ENCODE data around the gene CYP4F12.

CYP4F12 gene, protein sequence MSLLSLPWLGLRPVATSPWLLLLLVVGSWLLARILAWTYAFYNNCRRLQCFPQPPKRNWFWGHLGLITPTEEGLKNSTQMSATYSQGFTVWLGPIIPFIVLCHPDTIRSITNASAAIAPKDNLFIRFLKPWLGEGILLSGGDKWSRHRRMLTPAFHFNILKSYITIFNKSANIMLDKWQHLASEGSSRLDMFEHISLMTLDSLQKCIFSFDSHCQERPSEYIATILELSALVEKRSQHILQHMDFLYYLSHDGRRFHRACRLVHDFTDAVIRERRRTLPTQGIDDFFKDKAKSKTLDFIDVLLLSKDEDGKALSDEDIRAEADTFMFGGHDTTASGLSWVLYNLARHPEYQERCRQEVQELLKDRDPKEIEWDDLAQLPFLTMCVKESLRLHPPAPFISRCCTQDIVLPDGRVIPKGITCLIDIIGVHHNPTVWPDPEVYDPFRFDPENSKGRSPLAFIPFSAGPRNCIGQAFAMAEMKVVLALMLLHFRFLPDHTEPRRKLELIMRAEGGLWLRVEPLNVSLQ

DNA sequence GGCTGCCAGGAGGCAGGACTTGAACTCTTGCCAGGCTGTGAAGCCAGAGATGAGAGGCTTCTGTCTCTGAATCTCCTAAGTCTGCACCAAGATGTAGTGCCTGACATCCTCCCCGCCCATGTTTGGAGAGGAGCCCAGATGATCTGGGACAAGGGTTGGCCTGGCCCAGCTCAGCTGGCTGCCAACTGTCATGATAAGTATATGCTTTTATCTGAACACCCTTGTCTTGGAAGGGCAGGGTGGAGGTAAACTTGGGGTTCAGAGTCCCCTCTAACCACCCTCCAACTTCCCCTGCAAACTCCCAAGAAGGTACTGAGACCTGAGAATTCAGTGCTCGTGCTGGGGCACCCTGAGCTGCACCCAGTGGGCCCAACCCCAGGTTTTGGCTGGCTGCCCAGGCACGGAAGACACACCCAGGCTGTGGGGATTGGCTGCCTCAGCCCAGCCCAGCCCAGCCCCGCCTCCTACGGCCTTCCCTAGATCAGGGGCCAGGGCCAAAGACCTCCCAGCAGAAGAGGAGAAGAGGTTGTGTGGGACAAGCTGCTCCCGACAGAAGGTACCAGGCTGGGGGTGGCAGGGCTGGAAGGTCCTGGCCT lies at the start of gene CYP4F12:
Gene CYP4F12 (plus strand): TSS at position 508 of the 596 bp plus-strand sequence. CDS start 443 bp downstream, outside the sequence.
- Histone ChIP-seq H3K9ac (ENCODE audit: low read length in 5 of 5) (peak within 1 kb of the TSS in 4 of 5 donors; percentile 38 to 48 (median 42)), H3K36me3 (ENCODE audit: control insufficient read depth in 5 of 5, insufficient read depth in 5 of 5, low read length in 5 of 5) (peaks cover 0 to 4% (median 0%) of the 10 kb centered on the region in 5 donors), H3K9me3 (ENCODE audit: control insufficient read depth in 5 of 5, low read length in 5 of 5) (no peaks in the 10 kb centered on the region), H3K4me1 (ENCODE audit: control insufficient read depth in 5 of 5, insufficient read depth in 5 of 5, low read length in 5 of 5) (peaks cover 0 to 39% (median 20%) of the 10 kb centered on the region in 5 donors), H3K4me3 (ENCODE audit: low read depth in 1 of 5, low read length in 5 of 5) (peak within 1 kb of the TSS; percentile 57 to 71 (median 61)), H3K27me3 (ENCODE audit: control insufficient read depth in 5 of 5, insufficient read depth in 4 of 5, low read length in 5 of 5) (peaks cover 0 to 4% (median 0%) of the 10 kb centered on the region in 5 donors), H3K27ac (ENCODE audit: low read depth, low read length) (peak within 1 kb of the TSS; percentile 48)

DNA sequence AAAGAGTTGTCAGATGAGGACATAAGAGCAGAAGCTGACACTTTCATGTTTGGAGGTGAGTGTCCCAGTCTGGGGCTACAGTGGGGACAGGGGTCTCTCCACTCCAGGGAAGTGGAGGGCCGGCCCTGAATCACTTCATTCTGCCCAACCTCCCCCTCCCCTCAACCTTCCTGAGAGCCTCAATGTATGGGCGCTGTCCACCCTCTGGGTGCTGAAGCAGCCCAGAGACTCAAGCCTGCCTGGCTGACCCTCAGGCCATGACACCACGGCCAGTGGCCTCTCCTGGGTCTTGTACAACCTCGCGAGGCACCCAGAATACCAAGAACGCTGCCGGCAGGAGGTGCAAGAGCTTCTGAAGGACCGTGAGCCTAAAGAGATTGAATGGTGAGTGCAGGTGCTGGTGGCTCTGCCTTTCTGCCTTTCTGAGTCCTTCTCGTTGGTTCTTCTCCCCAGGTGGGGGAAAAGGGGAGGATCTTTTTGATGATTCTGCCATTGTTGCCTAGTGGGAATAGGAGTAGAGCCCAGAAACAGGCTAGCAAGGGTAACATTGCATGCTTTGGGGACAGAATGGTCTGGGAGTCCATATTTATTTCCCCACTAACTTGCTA lies 49.1 kb upstream of the CYP4F12 start:
- Histone ChIP-seq H3K9me3 (ENCODE audit: control insufficient read depth in 5 of 5, low read length in 5 of 5) (no peaks in the 10 kb centered on the region), H3K4me1 (ENCODE audit: control insufficient read depth in 5 of 5, insufficient read depth in 5 of 5, low read length in 5 of 5) (no peaks in the 10 kb centered on the region), H3K4me3 (ENCODE audit: low read depth in 1 of 5, low read length in 5 of 5) (no peak overlapping the region), H3K27ac (ENCODE audit: low read depth, low read length) (no peak overlapping the region), H3K27me3 (ENCODE audit: control insufficient read depth in 5 of 5, insufficient read depth in 4 of 5, low read length in 5 of 5) (peaks cover 2 to 23% (median 8%) of the 10 kb centered on the region in 5 donors), H3K36me3 (ENCODE audit: control insufficient read depth in 5 of 5, insufficient read depth in 5 of 5, low read length in 5 of 5) (no peaks in the 10 kb centered on the region), H3K9ac (ENCODE audit: low read length in 5 of 5) (no peak overlapping the region)

DNA sequence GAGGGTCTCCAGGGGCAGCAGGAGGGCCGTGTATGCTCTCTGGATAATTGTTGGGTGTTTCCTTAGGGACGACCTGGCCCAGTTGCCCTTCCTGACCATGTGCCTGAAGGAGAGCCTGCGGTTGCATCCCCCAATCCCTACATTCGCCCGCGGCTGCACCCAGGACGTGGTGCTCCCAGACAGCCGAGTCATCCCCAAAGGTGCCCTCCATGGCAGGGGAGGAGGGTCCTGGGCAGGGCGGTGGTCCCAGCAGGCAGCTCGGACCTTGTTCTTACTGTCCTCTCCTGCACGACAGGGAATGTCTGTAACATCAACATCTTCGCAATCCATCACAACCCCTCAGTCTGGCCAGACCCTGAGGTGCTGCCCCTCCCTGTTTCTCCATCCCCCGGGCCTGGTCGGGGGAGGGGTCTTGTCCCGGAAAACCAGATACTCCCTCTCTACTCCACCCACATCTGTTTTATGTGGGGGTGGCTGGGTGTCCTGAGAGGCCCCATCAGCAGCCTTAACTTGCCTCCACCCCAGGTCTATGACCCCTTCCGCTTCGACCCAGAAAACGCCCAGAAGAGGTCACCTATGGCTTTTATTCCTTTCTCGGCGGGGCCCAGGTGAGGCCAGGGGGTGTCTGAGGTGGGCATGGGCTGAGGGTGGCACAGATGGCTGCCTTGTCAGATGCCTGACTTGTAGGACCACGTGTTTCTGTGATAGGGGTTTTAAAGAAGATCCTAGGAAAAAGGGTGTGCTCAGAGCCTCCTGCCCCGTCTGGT lies 44.5 kb upstream of the CYP4F12 start:
- Histone ChIP-seq H3K27me3 (ENCODE audit: control insufficient read depth in 5 of 5, insufficient read depth in 4 of 5, low read length in 5 of 5) (peaks cover 2 to 15% (median 6%) of the 10 kb centered on the region in 5 donors), H3K4me3 (ENCODE audit: low read depth in 1 of 5, low read length in 5 of 5) (no peak overlapping the region), H3K36me3 (ENCODE audit: control insufficient read depth in 5 of 5, insufficient read depth in 5 of 5, low read length in 5 of 5) (no peaks in the 10 kb centered on the region), H3K9me3 (ENCODE audit: control insufficient read depth in 5 of 5, low read length in 5 of 5) (no peaks in the 10 kb centered on the region), H3K4me1 (ENCODE audit: control insufficient read depth in 5 of 5, insufficient read depth in 5 of 5, low read length in 5 of 5) (peaks cover 0 to 3% (median 2%) of the 10 kb centered on the region in 5 donors), H3K9ac (ENCODE audit: low read length in 5 of 5) (no peak overlapping the region), H3K27ac (ENCODE audit: low read depth, low read length) (no peak overlapping the region)

DNA sequence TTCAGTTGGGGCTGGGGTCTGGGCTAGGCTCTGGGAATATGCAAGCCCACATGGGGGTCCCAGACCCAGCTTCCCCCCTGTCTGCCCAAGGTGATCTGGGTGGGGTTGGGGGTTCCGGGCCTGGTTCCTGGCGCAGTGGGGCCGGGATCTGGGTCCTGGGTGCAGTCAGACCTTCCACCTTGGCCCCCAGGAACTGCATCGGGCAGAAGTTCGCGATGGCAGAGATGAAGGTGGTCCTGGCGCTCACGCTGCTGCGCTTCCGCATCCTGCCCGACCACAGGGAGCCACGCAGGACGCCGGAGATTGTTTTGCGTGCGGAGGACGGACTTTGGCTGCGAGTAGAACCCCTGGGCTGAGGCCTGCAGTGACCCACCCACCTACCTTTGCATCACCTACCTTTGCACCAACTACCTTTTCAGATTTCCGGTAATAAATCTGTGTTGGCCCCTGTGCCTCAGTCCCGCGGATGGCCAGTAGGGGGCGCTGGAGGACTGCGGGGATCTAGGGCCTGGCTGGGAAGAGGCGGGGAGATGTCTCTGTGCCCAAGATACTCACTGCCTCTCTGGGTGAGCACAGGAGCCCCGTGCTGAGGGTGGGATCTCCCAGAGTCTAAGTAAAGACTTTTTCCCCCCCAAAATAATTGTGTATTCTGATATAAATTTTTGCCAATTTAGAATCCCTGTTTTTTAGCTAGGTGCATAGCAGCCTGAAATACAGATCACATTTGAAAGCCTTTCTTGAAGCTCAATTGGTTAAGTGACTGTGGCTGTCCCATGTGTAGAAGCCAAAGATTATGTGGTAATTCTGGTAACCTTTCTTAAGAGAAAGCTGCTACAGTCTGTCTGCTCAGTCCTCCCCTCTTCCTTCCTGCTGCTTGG lies 43.6 kb upstream of the CYP4F12 start:
- Histone ChIP-seq H3K4me3 (ENCODE audit: low read depth in 1 of 5, low read length in 5 of 5) (no peak overlapping the region), H3K4me1 (ENCODE audit: control insufficient read depth in 5 of 5, insufficient read depth in 5 of 5, low read length in 5 of 5) (peaks cover 0 to 3% (median 2%) of the 10 kb centered on the region in 5 donors), H3K27me3 (ENCODE audit: control insufficient read depth in 5 of 5, insufficient read depth in 4 of 5, low read length in 5 of 5) (peaks cover 0 to 12% (median 6%) of the 10 kb centered on the region in 5 donors), H3K36me3 (ENCODE audit: control insufficient read depth in 5 of 5, insufficient read depth in 5 of 5, low read length in 5 of 5) (no peaks in the 10 kb centered on the region), H3K9me3 (ENCODE audit: control insufficient read depth in 5 of 5, low read length in 5 of 5) (no peaks in the 10 kb centered on the region), H3K27ac (ENCODE audit: low read depth, low read length) (no peak overlapping the region), H3K9ac (ENCODE audit: low read length in 5 of 5) (no peak overlapping the region)

DNA sequence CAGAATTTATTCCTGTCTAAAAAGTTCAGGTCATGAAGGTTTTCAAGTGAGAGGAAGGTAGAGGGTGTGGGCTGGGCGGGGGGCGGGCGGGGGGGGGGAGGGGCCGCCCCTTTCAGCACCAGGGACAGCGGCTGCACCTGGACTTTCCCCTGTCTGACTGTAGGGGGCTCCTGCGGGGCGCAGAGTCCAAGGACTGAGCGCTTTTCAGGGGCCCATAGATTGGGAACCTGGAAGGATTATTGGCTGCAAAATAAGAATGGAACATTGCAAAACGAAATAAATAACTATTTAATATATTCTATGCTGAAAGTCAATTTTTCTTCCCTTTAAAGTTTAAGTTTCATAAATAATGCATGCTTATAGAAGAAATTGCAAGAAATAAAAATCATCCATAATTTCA lies 41.1 kb upstream of the CYP4F12 start:
- H3K4me1 ChIP-seq (ENCODE audit: control insufficient read depth in 5 of 5, insufficient read depth in 5 of 5, low read length in 5 of 5), result peaks cover 0 to 3% (median 2%) of the 10 kb centered on the region in 5 donors
- no peaks in the 10 kb centered on the region for H3K36me3 ChIP-seq (ENCODE audit: control insufficient read depth in 5 of 5, insufficient read depth in 5 of 5, low read length in 5 of 5)
- no peak overlapping the region for H3K4me3 ChIP-seq (ENCODE audit: low read depth in 1 of 5, low read length in 5 of 5)
- no peak overlapping the region for H3K9ac ChIP-seq (ENCODE audit: low read length in 5 of 5)
- H3K27ac ChIP-seq (ENCODE audit: low read depth, low read length), result no peak overlapping the region
- H3K27me3 ChIP-seq (ENCODE audit: control insufficient read depth in 5 of 5, insufficient read depth in 4 of 5, low read length in 5 of 5), result peaks cover 5 to 14% (median 8%) of the 10 kb centered on the region in 5 donors
- H3K9me3 ChIP-seq (ENCODE audit: control insufficient read depth in 5 of 5, low read length in 5 of 5), result no peaks in the 10 kb centered on the region

DNA sequence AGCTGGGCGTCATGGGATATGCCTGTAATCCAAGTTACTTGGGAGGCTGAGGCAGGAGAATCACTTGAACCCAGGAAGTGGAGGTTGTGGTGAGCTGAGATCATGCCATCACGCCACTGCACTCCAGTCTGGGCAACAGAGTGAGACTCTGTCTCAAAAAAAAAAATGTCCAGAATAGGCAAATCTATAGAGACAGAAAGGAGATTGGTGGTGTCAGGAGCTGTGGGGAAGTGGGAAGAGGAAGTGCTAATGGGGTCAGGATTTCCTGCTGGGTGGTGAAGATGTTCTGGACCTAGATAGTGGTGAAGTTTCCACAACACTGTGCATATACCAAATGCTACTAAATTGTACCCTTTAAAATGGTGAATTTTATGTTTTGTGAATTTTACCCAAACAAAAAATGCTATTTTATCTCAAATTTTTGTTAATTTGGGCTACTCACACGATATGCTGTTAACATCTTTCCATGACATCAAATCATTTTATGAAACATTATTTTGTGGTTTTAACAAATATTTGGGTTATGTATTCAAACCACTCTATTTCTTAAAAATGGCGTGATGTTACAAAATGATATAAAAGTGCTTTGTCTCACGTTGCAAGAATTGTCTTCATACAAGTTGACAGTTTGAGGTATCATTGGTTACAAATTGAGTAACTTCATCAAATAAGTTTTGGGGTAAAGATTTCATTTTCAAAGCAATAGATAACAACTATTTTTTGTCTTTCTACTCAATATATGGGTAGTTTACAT lies 39.6 kb upstream of the CYP4F12 start:
- H3K36me3 ChIP-seq (ENCODE audit: control insufficient read depth in 5 of 5, insufficient read depth in 5 of 5, low read length in 5 of 5), result no peaks in the 10 kb centered on the region
- H3K9me3 ChIP-seq (ENCODE audit: control insufficient read depth in 5 of 5, low read length in 5 of 5), result no peaks in the 10 kb centered on the region
- H3K27ac ChIP-seq (ENCODE audit: low read depth, low read length), result no peak overlapping the region
- no peak overlapping the region for H3K9ac ChIP-seq (ENCODE audit: low read length in 5 of 5)
- H3K4me3 ChIP-seq (ENCODE audit: low read depth in 1 of 5, low read length in 5 of 5), result no peak overlapping the region
- H3K4me1 ChIP-seq (ENCODE audit: control insufficient read depth in 5 of 5, insufficient read depth in 5 of 5, low read length in 5 of 5), result peaks cover 0 to 3% (median 2%) of the 10 kb centered on the region in 5 donors
- H3K27me3 ChIP-seq (ENCODE audit: control insufficient read depth in 5 of 5, insufficient read depth in 4 of 5, low read length in 5 of 5), result peaks cover 2 to 13% (median 8%) of the 10 kb centered on the region in 5 donors

DNA sequence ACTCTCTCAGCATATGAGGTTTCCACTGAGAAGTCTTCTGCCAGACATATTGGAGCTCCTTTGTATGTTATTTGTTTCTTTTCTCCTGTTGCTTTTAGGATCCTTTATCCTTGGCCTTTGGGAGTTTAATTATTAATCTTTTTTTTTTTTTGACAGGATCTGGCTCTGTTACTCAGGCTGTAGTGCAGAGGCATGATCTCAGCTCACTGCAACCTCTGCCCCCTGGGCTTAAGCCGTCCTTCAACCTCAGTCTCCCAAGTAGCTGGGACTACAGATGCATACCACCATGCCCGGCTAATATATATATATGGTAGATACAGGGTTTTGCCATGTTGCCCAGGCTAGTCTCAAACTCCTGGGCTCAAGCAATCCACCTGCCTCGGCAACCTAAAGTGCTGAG lies 38.8 kb upstream of the CYP4F12 start:
- Histone ChIP-seq H3K27ac (ENCODE audit: low read depth, low read length) (no peak overlapping the region), H3K9me3 (ENCODE audit: control insufficient read depth in 5 of 5, low read length in 5 of 5) (no peaks in the 10 kb centered on the region), H3K9ac (ENCODE audit: low read length in 5 of 5) (no peak overlapping the region), H3K4me3 (ENCODE audit: low read depth in 1 of 5, low read length in 5 of 5) (no peak overlapping the region), H3K36me3 (ENCODE audit: control insufficient read depth in 5 of 5, insufficient read depth in 5 of 5, low read length in 5 of 5) (no peaks in the 10 kb centered on the region), H3K4me1 (ENCODE audit: control insufficient read depth in 5 of 5, insufficient read depth in 5 of 5, low read length in 5 of 5) (peaks cover 0 to 1% (median under 1%) of the 10 kb centered on the region in 5 donors), H3K27me3 (ENCODE audit: control insufficient read depth in 5 of 5, insufficient read depth in 4 of 5, low read length in 5 of 5) (peaks cover 0 to 8% (median 6%) of the 10 kb centered on the region in 5 donors)

DNA sequence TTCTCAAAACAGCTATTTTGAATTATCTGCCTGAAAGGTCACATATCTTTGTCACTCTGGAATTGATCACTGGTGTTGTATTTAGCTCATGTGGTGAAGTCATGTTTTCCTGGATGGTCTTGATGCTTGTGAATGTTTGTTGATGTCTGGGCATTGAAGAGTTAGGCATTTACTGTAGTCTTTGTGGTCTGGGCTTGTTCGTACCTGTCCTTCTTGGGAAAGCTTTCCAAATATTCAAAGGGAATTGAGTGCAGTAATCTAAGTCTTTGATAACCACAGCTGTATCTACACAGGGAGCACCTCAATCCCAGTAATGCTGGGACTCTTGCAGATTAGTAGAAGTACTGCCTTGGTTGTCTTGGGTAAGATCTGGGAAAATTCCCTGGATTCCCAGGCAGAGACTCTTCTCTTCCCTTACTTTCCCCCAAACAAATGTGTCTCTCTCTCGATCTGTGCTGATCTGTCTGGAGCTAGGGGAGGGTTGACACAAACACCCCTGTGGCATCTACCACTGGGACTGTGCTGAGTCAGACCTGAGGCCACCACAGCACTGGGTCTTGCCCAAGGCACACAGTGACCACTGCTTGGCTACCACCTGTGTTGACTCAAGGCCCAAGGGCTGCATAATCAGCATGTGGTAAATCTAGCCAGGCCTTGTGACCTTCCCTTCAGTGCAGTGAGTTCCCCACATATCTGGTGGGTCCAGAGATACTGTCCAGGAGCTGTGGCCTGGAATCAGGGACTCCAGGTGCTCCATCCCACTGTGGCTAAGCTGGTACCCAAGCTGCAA lies 37.7 kb upstream of the CYP4F12 start:
- H3K27me3 ChIP-seq (ENCODE audit: control insufficient read depth in 5 of 5, insufficient read depth in 4 of 5, low read length in 5 of 5), result peaks cover 0 to 15% (median 6%) of the 10 kb centered on the region in 5 donors
- H3K4me3 ChIP-seq (ENCODE audit: low read depth in 1 of 5, low read length in 5 of 5), result no peak overlapping the region
- H3K4me1 ChIP-seq (ENCODE audit: control insufficient read depth in 5 of 5, insufficient read depth in 5 of 5, low read length in 5 of 5), result no peaks in the 10 kb centered on the region
- H3K9me3 ChIP-seq (ENCODE audit: control insufficient read depth in 5 of 5, low read length in 5 of 5), result no peaks in the 10 kb centered on the region
- H3K36me3 ChIP-seq (ENCODE audit: control insufficient read depth in 5 of 5, insufficient read depth in 5 of 5, low read length in 5 of 5), result no peaks in the 10 kb centered on the region
- H3K27ac ChIP-seq (ENCODE audit: low read depth, low read length), result no peak overlapping the region
- no peak overlapping the region for H3K9ac ChIP-seq (ENCODE audit: low read length in 5 of 5)
